Ureter (tissue), 1 donor: ENCODE results near the gene NUTM2A. TPM values are rescaled to one million over a fixed set of nuclear protein-coding genes. Genes with fewer than 3 reads are reported as not detected.
"Not testable (repeated sequence)": the region's sequence is repeated elsewhere in the genome, so short reads cannot be mapped to it uniquely, and the experiment has no call there.

Experiments used
- DNase-seq: peaks from one replicate; pipeline ENCODE4 v3.0.0-alpha.2; 2020; ENCODE audit warnings: low spot score
- total RNA-seq: library from RNA; stranded (reverse); gene quantifications from one replicate; pipeline ENCODE4 v1.2.4, GENCODE V29; 2023
- donor health status: DM: yes; HTN: yes; CAD: no.

The NUTM2A gene, protein sequence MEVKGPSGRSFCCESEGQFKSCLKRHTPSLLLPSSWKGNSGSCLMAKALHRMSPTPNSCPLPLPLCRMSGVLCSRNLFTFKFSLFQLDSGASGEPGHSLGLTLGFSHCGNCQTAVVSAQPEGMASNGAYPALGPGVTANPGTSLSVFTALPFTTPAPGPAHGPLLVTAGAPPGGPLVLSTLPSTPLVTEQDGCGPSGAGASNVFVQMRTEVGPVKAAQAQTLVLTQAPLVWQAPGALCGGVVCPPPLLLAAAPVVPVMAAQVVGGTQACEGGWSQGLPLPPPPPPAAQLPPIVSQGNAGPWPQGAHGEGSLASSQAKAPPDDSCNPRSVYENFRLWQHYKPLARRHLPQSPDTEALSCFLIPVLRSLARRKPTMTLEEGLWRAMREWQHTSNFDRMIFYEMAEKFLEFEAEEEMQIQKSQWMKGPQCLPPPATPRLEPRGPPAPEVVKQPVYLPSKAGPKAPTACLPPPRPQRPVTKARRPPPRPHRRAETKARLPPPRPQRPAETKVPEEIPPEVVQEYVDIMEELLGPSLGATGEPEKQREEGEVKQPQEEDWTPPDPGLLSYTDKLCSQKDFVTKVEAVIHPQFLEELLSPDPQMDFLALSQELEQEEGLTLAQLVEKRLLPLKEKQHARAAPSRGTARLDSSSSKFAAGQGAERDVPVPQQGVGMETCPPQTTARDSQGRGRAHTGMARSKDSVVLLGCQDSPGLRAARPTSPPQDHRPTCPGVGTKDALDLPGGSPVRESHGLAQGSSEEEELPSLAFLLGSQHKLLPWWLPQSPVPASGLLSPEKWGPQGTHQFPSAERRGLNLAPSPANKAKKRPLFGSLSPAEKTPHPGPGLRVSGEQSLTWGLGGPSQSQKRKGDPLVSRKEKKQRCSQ
- total RNA-seq, result 1.5 TPM

DNA sequence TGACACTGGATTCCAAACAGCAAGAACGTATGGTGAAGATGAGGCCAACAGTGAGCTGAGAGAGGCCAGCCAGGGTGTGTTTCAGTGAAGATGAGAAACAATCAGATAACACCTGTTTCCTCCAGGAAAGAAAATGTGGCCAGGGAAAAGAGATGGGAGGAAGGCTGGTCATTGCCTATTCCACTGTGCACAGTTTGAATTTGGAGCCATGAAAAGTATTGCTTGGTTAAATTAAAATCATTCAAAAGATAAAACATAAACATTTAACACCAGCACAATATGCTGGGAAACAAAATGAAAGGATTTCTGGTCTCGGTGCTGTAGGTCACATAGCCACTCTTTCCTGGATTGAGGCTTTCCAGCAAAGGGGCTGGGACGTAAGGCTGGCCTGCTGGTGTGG, at the start of gene NUTM2A:
TSS of gene NUTM2A (plus strand) at position 301 of the 400 bp plus-strand sequence. CDS start 383 bp downstream, outside the sequence.
- not testable (repeated sequence) for DNase-seq

DNA sequence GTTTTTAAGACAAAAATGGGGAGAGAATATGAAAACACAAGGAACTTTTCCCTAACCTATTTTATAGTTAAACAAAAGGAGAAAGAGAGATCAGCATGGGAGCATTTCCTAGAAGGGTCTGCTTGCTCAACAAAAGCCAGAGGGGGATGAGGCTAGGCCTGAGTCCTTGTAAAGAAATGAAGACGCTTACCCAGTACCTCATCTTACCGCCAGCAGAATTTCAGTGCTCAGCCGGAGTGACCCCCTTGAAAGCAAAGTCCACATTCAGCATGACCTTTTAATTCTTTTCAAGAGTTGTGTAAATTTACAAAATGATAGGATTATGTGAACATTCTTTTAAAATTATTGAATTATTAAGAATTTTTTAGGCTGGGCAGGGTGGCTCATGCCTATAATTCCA, 47.7 kb upstream of the NUTM2A start:
- not testable (repeated sequence) for DNase-seq

DNA sequence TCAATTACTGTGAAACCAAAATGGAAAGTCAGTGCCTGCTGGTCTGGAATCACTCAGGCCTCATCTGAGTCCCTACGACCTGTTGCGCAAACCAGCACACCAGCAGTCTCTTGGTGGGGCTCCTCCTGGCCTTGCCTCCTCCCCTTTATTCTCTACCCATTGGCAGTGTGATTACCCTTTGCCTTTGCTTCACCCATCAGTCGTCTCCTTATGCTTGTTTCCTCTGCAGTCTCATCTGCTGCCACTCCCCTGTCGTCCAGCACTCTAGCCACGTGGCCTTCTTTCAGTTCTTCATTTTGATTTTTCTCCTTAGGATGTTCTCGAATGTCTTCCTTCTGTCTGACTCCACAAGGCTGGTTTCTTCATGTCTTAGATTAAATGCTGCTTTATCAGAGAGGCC, 40.8 kb upstream of the NUTM2A start:
- DNase-seq, result not testable (repeated sequence)

DNA sequence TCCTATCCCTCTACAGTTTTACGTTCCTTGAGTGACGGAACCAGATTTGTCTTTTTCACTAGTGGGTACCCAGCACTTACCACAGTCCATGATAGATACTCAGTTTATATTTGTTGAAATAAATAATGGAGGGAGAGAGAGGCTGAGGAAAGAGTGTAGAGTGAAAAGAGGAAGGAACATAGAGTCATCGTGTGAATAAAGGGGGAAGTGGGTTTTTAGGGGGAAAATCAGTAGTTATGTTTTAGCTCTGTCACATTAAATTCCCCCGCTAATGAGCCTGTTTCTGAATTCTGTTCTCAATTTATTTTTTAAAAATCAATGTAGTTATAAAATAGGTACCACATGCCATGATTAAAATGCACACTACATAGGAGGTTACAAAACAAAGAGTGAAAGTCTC, 39.2 kb upstream of the NUTM2A start:
- not testable (repeated sequence) for DNase-seq

DNA sequence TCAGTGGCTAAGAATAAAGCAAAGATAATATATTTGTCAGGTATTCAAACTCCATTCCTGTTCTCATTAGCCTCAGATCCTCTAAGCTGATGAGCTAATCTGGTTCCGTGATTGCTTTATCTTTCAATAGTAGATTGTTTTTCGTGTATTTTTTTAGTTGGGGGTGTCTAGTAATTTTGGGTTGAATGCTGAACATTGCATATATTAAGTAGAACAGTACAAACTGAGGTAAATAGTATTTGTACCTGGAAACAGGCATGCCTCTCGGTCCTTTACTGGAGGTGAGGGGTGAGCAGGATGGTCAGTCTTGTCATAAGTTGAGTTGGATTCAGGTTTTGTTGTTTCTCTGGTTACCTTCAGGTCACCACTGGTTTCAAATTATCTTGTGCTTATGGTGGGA, 37.7 kb upstream of the NUTM2A start:
- not testable (repeated sequence) for DNase-seq

DNA sequence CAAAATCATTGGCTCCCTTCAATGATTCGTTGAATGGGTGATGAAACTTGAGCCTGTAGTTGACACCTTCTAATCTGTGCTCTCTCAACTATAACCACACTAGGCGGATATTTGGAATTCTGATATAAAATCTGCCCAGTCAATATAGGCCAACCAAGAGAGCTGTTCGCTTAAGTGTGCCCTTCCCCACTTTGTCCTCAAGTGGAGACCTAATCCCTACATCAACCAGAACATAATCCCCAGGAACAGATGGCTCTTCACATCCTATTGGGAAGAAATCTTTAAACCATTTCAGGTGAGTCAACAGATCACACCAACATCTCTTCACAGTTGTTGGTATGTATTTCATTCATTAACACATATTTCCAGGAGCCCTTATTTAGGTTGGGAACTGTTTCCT, 33.4 kb upstream of the NUTM2A start:
- not testable (repeated sequence) for DNase-seq

DNA sequence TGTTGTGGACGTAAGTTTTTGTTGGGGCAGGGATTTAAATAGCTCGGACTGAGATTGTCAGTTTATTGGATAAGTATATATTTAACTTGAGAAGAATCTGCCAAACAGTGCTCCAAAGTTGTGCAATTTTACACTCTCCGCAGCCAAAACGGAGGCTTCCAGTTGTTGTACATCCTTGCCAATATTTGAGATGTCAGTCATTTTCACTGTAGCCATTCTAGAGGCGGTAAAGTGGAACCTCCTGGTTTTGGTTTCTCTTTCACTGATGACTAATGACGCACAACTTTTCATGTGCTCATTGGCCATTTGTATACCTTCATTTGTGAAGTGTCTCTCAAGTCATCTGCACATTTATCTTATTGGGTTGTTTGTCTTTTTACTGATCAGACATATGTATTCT, 24.3 kb upstream of the NUTM2A start:
- DNase-seq, result not testable (repeated sequence)

DNA sequence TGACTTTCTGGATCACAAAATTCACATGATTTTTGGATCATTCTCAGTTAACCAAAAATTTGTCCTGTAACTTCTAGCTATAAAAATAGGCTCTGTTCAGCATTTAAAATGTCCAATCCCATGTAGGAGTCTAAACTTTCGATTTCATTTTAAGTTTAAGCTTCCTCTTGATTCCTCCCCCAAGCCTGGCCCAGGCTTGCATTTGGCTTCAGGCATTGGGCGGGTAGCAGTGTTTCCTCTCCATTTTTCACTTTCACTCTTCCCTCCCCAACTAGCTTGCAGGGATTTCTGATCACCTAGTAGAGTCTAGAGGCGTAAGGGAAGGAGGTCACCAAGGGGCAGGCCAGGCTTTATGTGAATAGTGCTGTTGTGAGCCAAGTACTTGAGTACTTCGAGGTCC, 20.4 kb upstream of the NUTM2A start:
- not testable (repeated sequence) for DNase-seq

DNA sequence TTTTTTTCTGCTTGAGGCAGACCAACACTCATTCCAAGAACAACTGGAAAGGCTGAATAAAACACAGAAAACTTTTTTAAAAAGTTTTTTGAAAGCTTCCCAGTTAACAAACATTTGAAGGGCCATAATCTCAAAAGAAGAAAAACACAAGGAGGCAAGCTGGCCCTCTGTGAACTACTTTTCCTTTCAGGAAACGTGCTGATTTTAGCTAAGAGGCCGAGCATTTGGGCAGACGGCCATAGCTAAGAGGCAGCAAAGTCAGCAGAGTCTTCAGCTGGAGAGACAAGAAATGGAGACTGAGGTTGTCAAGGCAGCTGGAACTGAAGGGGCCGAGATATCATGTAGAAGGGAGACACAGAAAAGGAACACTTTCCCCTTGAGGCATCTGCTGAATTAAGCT, 18.3 kb upstream of the NUTM2A start:
- not testable (repeated sequence) for DNase-seq

DNA sequence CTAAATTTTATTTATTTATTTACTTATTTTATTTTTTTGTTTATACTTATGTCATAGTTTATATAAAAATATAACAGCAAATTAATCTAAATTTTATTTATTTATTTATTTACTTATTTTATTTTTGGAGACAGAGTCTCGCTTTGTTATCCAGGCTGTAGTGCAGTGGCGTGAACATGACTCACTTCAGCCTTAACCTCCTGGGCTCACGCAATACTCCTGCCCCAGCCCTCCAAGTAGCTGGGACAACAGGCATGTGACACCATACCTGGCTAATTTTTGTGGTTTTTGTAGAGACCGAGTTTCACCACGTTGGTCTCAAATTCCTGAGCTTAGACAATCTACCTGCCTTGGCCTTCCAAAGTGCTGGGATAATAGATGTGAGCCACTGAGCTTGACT, 14.9 kb upstream of the NUTM2A start:
- DNase-seq, result not testable (repeated sequence)

DNA sequence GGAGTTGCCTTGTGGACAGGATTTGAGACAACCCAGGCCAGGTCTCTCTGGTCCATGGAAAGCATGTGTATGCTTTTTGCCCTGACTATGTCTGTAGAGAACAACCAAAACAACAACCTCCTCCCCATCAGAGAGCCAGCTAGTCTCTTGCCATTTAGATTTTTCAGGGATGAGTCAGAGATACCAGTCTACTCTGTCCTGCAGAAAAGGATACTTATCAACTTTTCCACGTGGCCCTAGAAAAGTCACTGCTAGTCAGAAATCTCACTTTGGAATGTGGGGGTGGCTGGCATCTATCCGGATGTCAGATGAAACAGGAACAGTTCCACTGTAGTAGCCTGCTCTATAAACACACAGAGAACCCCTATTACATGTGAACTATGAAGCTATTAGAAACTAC, 13.4 kb upstream of the NUTM2A start:
- not testable (repeated sequence) for DNase-seq

DNA sequence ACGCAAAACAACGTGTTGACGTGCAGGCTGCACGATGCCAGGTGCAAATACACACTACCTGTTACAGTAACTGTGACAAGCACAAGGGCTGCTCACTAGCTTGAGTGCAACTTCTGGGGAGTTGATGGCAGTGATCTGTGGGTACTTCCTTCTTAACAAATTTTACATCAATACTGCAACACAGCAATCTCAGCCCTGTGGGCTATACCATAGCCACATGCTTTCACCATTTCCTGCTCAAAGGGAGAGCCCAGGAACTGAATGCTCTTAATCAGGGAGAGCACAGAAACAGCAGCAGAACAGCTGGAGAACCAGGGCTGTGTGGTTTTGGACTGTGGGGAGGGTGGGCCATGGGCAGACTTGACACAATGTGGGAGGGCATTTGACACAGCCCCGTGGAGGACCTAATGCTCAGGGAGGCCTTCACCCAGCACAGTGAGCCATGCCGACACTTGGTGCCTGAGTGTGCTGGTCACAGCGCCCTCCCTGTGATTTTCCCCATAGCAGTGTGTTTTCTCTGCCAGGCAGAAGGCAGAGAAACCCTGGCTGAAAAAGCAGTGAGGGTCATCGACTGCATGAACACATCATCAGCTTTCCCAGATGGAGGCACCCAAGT, 12.0 kb upstream of the NUTM2A start:
- not testable (repeated sequence) for DNase-seq

DNA sequence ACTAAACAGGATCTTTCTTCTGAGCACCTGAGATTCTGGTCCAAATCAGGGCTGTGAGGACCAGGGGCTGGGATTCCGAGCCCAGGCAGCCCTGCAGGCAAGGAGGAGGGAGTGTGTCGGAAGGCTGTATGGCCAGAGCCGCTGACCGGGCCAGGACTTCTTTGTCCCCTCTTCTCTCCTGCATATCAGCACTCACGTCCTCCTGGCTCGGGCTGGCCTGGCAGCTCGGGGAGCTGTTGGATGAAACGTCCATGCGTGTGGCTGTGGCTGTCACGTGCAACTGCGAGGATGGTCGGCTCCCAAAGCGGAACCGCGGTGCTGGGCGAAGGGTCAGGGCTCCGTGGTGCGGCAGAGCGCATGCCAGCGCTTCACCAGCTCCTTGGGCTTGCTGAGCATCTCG, 11.4 kb upstream of the NUTM2A start:
- not testable (repeated sequence) for DNase-seq

DNA sequence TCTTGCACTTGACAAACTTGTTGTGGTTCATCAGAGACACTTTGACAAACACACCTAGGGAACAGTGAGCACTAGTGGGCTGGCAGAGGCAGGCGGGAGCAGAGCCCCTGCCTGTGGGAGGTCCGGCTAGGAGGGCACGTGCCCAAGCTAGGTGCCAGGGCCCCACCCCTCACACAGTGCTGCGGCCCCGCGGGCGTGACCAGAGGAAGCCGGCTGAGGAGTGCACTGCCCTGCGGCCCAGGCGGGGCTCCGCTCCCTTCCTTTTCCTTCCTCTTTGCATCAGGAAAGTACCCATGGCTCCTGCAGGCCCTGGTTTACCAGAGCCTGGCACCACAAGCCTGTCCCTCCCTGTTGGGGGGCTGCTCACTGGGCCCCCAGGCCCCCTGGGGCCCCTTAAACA, 9.1 kb upstream of the NUTM2A start:
- peak; percentile 58 for DNase-seq

DNA sequence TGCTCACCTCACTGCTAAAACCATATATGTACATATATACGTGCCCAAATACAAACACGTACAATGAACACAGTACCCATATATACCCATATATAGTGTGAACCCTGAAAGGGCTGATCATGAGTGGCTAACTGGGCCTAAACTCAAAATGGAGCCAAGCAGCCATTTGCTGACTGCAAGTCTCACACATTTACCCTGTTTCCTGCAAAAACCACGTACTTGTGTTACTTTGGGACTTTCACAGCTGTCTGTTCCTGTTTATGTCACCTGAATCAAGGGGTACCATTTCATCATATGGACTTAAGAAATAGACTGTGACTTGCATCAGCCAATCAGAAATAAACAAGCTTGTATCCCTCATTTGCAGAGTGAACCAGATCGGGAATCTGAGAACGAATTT, 5.9 kb upstream of the NUTM2A start:
- DNase-seq, result not testable (repeated sequence)

DNA sequence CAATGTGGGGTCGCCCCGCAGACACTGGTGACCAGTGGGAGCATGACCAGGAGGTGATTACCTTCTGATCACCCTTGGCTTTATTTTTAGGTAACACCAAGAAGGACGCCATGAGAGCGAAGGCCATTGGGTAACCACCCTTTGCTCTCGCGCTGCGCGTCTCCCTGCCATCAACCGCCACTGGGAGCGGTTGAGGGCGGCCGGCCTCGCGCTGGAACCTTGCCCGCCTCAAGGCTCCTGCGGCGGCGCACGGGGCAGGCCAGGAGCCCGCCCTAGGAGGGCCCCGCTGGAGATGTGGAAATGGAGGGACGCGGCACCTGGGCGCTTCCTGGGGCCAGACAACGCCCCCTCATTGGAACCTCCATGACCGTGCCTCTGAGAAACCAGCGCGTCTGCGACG, 2.5 kb upstream of the NUTM2A start:
- DNase-seq, result not testable (repeated sequence)

DNA sequence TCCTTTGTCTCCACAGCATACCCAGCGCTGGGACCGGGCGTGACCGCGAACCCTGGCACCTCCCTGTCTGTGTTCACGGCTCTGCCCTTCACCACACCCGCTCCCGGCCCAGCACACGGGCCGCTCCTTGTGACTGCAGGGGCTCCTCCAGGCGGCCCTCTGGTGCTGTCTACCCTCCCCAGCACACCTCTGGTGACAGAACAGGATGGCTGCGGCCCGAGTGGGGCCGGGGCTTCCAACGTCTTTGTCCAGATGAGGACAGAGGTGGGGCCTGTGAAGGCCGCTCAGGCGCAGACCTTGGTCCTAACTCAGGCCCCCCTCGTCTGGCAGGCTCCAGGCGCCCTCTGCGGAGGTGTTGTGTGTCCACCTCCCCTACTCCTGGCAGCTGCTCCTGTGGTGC, 3.0 kb downstream of the NUTM2A start:
- not testable (repeated sequence) for DNase-seq

DNA sequence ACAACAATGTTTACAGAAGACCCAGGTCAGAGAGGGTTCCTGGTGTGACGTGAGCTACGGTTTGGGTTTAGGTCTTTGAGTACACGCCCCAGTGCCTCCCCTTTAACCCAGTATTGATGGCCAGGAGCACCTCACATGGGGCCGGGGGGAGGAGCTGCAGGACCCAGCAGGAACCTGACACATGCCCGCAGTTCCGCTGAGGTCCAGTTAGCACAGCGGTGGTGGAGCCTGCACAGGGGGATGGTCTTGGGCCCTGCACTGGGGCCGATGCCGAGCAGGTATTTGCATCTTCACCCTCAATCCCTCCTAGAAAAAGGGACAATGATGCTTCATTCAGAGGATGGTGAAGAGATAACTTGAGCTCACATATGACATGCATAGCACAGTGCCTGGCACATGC, 4.0 kb downstream of the NUTM2A start:
- not testable (repeated sequence) for DNase-seq

DNA sequence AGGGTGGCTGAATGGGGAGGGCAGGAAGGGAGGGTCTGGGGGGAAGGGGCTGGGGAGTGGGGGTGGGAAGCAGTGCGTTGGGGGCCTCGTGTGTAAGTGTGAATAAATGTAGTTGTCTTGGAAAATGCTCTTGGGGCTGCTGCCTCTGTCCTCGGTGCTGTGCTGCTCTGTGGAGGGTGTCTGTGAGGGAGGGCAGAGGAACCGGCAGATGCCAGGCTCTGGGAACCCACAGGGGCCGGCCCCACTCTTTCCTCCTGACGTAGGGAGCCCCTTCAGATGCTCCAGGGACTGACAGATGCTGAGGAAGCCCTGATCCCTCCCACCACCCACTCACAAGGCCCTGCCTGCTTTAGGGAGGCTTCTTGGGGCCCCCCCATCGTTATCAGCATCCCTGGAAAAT, 9.6 kb downstream of the NUTM2A start:
- not testable (repeated sequence) for DNase-seq

DNA sequence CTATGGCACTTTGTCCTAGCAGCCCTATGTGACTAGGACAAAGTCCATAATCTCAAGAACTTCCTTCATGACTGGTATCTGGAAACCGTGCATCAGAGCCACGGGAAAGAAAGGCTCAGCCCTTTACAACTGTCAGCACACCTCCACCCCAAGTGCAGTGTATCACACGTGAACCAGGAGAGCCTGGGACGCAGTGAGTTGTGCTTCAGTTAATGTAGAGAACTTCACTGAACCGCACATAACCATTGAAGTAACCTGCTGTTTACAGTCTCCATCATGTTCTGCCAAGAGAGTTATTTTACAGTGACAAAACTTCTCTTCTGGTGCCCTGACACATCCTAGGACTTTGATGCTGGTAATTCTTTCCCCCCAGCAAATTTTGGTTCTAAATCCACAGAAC, 12.0 kb downstream of the NUTM2A start:
- DNase-seq, result not testable (repeated sequence)

DNA sequence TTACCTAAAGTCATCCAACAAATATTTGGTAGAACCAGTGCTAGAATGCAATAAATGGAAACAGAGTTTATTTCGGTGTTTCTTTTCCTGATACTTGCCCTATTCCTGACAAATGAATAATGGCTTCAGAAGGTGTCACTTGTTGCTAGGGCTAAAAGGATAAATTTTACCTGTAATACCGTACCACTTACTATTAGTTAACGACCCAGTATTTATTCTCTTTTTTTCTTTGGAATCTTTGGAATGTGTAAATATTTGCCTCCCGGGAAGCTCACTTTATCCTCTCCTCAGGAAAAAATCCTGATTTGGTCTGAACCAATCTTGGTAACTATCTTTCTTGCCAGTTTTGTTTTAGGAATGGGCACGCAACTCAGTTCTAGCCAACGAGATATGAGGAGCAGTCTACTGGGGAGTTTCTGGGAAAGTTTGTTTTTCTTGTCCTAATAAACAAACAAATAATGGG, 14.1 kb downstream of the NUTM2A start:
- DNase-seq, result not testable (repeated sequence)

DNA sequence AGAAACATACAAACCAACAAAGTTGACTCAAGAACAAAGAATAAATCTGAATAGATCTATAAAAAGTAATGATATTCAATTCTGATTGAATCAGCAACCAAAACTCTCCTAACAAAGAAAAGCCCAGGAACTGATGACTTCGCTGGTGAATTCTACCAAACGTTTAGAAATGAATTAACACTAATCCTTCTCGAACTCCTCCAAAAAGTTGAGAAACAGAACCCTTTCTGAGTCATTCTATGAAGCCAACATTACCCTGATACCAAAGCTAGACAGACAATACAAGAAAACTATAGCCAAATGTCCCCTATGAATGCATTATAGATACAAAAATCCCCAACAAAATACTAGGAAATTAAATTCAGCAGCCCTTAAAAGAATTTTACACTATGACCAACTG, 16.9 kb downstream of the NUTM2A start:
- DNase-seq, result not testable (repeated sequence)
